Stomach (tissue), 9 donors: Measurements from ENCODE around the gene CLEC2D. TPM values are rescaled to one million over a fixed set of nuclear protein-coding genes. Genes with fewer than 3 reads are reported as not detected.
A peak's percentile ranks its signal among the peaks of the same experiment; 100 is the strongest.

Source experiments
- DNase-seq, 2 donors: peaks; one replicate each; pipeline versions ENCODE4 v3.0.0 to v3.0.0-alpha.2; 2013 to 2019
- H3K27ac ChIP-seq, 5 donors: fragments of 200-600 bp in 4 of 5; sonication (generic) in 4 of 5; one replicate each; pipeline ENCODE4 v1.5.1; 2013 to 2019; ENCODE audit warnings: mild to moderate bottlenecking in 1 of 5, moderate library complexity in 1 of 5
- H3K27me3 ChIP-seq, 3 donors: fragments of 200-600 bp; sonication (generic); one replicate each; pipeline ENCODE4 v1.5.1; 2017 to 2019; ENCODE audit warnings: mixed run types in 1 of 3
- H3K36me3 ChIP-seq, 4 donors: fragments of 200-600 bp; sonication (generic); 1 replicate in 3 of 4; 2 replicates in 1 of 4; pipeline ENCODE4 v1.5.1; 2016 to 2019
- H3K4me1 ChIP-seq, 4 donors: fragments of 200-600 bp; sonication (generic); one replicate each; pipeline ENCODE4 v1.5.1; 2016 to 2019
- H3K4me3 ChIP-seq, 4 donors: fragments of 200-600 bp; sonication (generic) in 3 of 4; one replicate each; pipeline ENCODE4 v1.5.1; 2016 to 2019; ENCODE audit warnings: mild to moderate bottlenecking in 1 of 4
- H3K9me3 ChIP-seq, 4 donors: fragments of 200-600 bp; sonication (generic); one replicate each; pipeline ENCODE4 v1.5.1; 2016 to 2019
- CTCF ChIP-seq, 7 experiments: fragments of 450-650 bp in 4 of 7; fragments of 200-600 bp in 3 of 7; sonication (generic) in 3 of 7; IDR thresholded peaks; one replicate each; pipeline ENCODE4 v1.5.1; 2016 to 2019; ENCODE audit warnings: antibody characterized with exemption in 7 of 7, control low read depth in 2 of 7, mild to moderate bottlenecking in 1 of 7
- EP300 ChIP-seq: sonication (generic); formaldehyde crosslinking; IDR thresholded peaks from one replicate; pipeline ENCODE4 v1.6.1; 2017; ENCODE audit warnings: antibody characterized with exemption
- POLR2A ChIP-seq, 4 donors: fragments of 450-650 bp; IDR thresholded peaks; one replicate each; pipeline ENCODE4 v1.6.1; 2016; ENCODE audit warnings: antibody characterized with exemption in 4 of 4, control low read depth in 2 of 4, mild to moderate bottlenecking in 1 of 4, moderate library complexity in 1 of 4
- POLR2AphosphoS5 ChIP-seq, 3 donors: sonication (generic); formaldehyde crosslinking; IDR thresholded peaks; one replicate each; pipeline ENCODE4 v1.6.1; 2016; ENCODE audit warnings: antibody characterized with exemption in 3 of 3
- WGBS, 5 donors: extraction: QIAGEN DNeasy Blood & Tissue Kit in 3 of 5; methylation state at CpG; one replicate each; pipeline versions ENCODE4 v1.1.5 to v1.1.7; 2013 to 2018; 5-methylcytosine and 5-hydroxymethylcytosine counted together
- intact Hi-C: fragments of 100-400 bp; cut with DNase I; formaldehyde crosslinking; loops from one replicate; pipeline ENCODE4 v1.15.1; 2023; ENCODE audit warnings: low total_unique reads
- polyA plus RNA-seq, 3 donors: library from polyadenylated mRNA; stranded (reverse); fragments of 200-250 nt; gene quantifications; one replicate each; pipeline ENCODE4 v1.2.3, GENCODE V29; 2013
- total RNA-seq, 5 donors: library from RNA; depleted of rRNA; stranded (reverse); fragments of >200 nt; gene quantifications; one replicate each; pipeline versions ENCODE4 v1.1.0 to v1.2.3, GENCODE V29; 2014 to 2016
- donor health status: healthy with polysubstance abuse.
- donor health status: Bipolar disorder and iron deficiency.
- donor health status: healthy.

The CLEC2D gene
- total and polyA plus RNA-seq, 8 donors: 2.2 to 90.2 (median 21.1) TPM; not detected in 1

GRCh38 chr12:9646794-9647781 lies 22.4 kb upstream of the CLEC2D start:
- TF ChIP-seq POLR2A (IDR thresholded peaks at IDR 0.05) (no peak), EP300 (no peak), POLR2AphosphoS5 (IDR thresholded peaks at IDR 0.05) (no peak), CTCF (IDR thresholded peaks at IDR 0.05) (no peak)
- DNase-seq: peak in 1 of 2 donors; percentile 38
- Histone ChIP-seq H3K36me3 (no peaks in the 10 kb centered on the region), H3K4me1 (peaks cover 0 to 44% (median 25%) of the 10 kb centered on the region in 4 donors), H3K27ac (peak overlapping the region; percentile 73 to 91 (median 90)), H3K9me3 (no peaks in the 10 kb centered on the region), H3K4me3 (peak overlapping the region; percentile 60 to 70 (median 66)), H3K27me3 (no peaks in the 10 kb centered on the region)
- intact Hi-C loops: no loop called here
- WGBS, 5 donors: 33 to 42% (median 39%) methylated on average over 13 of the region's 13 CpGs

GRCh38 chr12:9647825-9648700 lies 21.4 kb upstream of the CLEC2D start:
- Histone ChIP-seq H3K4me3 (peak overlapping the region; percentile 60 to 70 (median 66)), H3K27ac (peak overlapping the region; percentile 73 to 91 (median 90)), H3K9me3 (no peaks in the 10 kb centered on the region), H3K4me1 (peaks cover 0 to 46% (median 25%) of the 10 kb centered on the region in 4 donors), H3K36me3 (no peaks in the 10 kb centered on the region), H3K27me3 (no peaks in the 10 kb centered on the region)
- WGBS, 5 donors: 0 to 1% (median 0%) methylated on average over 40 to 55 of the region's 55 CpGs
- peak; percentile 32 to 65 (median 39) for TF ChIP-seq POLR2AphosphoS5 (IDR thresholded peaks at IDR 0.05)
- TF ChIP-seq EP300: no peak
- no peak for TF ChIP-seq CTCF (IDR thresholded peaks at IDR 0.05)
- TF ChIP-seq POLR2A (IDR thresholded peaks at IDR 0.05): peak in 1 of 4 donors; percentile 14
- intact Hi-C loops: no loop called here
- peak; percentile 79 to 96 for DNase-seq

- H3K4me1 ChIP-seq: peaks cover 0 to 46% (median 25%) of the 10 kb centered on the region in 4 donors
- peak overlapping the region; percentile 73 to 91 (median 90) for H3K27ac ChIP-seq
- WGBS, 5 donors: 10 to 17% (median 11%) methylated on average over 13 of the region's 13 CpGs
- no peak for DNase-seq
- peak overlapping the region; percentile 60 to 70 (median 66) for H3K4me3 ChIP-seq
- no peak for TF ChIP-seq POLR2AphosphoS5 (IDR thresholded peaks at IDR 0.05)
- no peak for TF ChIP-seq EP300
- TF ChIP-seq CTCF (IDR thresholded peaks at IDR 0.05): no peak
- intact Hi-C loops: no loop called here
- no peaks in the 10 kb centered on the region for H3K27me3 ChIP-seq
- no peaks in the 10 kb centered on the region for H3K9me3 ChIP-seq
- peaks cover 0 to 6% (median 4%) of the 10 kb centered on the region in 4 donors for H3K36me3 ChIP-seq
These were observed 20.6 kb upstream of the CLEC2D start for GRCh38 chr12:9648701-9649531.
